HEK293 (cell line): ENCODE measurements around the gene AGAP3.

Source experiments
- GLIS1 ChIP-seq: fragments of 450-650 bp; formaldehyde crosslinking; IDR thresholded peaks from 2 replicates; pipeline ENCODE4 v1.5.1; 2016; ENCODE audit warnings: missing biosample characterization, missing genetic modification characterization
- HOXA7 ChIP-seq: sonication (generic); formaldehyde crosslinking; IDR thresholded peaks from 2 replicates; pipeline ENCODE4 v1.8.1; 2022; ENCODE audit warnings: missing genetic modification reagents, borderline replicate concordance
- IKZF3 ChIP-seq: fragments of 450-650 bp; IDR thresholded peaks from 2 replicates; pipeline ENCODE4 v1.5.0; 2018; ENCODE audit warnings: missing biosample characterization, mild to moderate bottlenecking, missing genetic modification characterization, moderate library complexity
- KLF9 ChIP-seq: fragments of 450-650 bp; formaldehyde crosslinking; IDR thresholded peaks from 2 replicates; pipeline ENCODE4 v1.5.1; 2016; ENCODE audit warnings: missing biosample characterization, missing genetic modification characterization, low read depth
- PATZ1 ChIP-seq: fragments of 450-650 bp; formaldehyde crosslinking; IDR thresholded peaks from 2 replicates; pipeline ENCODE4 v1.5.1; 2016; ENCODE audit warnings: missing biosample characterization, missing genetic modification characterization
- PRDM4 ChIP-seq: fragments of 450-650 bp; formaldehyde crosslinking; IDR thresholded peaks from 2 replicates; pipeline ENCODE4 v1.5.1; 2017; ENCODE audit warnings: missing biosample characterization, missing genetic modification characterization
- REST ChIP-seq: fragments of 450-650 bp; formaldehyde crosslinking; IDR thresholded peaks from 2 replicates; pipeline ENCODE4 v1.5.1; 2016; ENCODE audit warnings: missing biosample characterization, missing genetic modification characterization
- SP2 ChIP-seq: fragments of 450-650 bp; formaldehyde crosslinking; IDR thresholded peaks from 2 replicates; pipeline ENCODE4 v1.5.1; 2016; ENCODE audit warnings: missing biosample characterization, missing genetic modification characterization
- YY1 ChIP-seq: fragments of 450-650 bp; formaldehyde crosslinking; IDR thresholded peaks from 2 replicates; pipeline ENCODE4 v1.5.1; 2018; ENCODE audit warnings: missing biosample characterization, missing genetic modification characterization
- ZBTB26 ChIP-seq: fragments of 450-650 bp; formaldehyde crosslinking; optimal IDR thresholded peaks from 2 replicates; pipeline ENCODE3; 2016; ENCODE audit warnings: missing biosample characterization, mild to moderate bottlenecking, missing genetic modification characterization
- ZBTB6 ChIP-seq: fragments of 450-650 bp; formaldehyde crosslinking; IDR thresholded peaks from 2 replicates; pipeline ENCODE4 v1.5.1; 2017; ENCODE audit warnings: missing biosample characterization, missing genetic modification characterization
- ZIC2 ChIP-seq: fragments of 450-650 bp; formaldehyde crosslinking; IDR thresholded peaks from 2 replicates; pipeline ENCODE4 v1.5.1; 2016; ENCODE audit warnings: missing biosample characterization, missing genetic modification characterization
- ZNF148 ChIP-seq: fragments of 450-650 bp; formaldehyde crosslinking; IDR thresholded peaks from 2 replicates; pipeline ENCODE4 v1.5.0; 2017; ENCODE audit warnings: missing biosample characterization, missing genetic modification characterization, borderline replicate concordance
- ZNF169 ChIP-seq: fragments of 450-650 bp; formaldehyde crosslinking; IDR thresholded peaks from 2 replicates; pipeline ENCODE4 v1.5.1; 2016; ENCODE audit warnings: missing biosample characterization, missing genetic modification characterization
- ZNF292 ChIP-seq: fragments of 450-650 bp; formaldehyde crosslinking; IDR thresholded peaks from 2 replicates; pipeline ENCODE4 v1.5.1; 2016; ENCODE audit warnings: low read depth, missing biosample characterization, missing genetic modification characterization, borderline replicate concordance
- ZNF501 ChIP-seq: fragments of 450-650 bp; formaldehyde crosslinking; IDR thresholded peaks from 2 replicates; pipeline ENCODE4 v1.5.1; 2016; ENCODE audit warnings: missing biosample characterization, missing genetic modification characterization
- ZNF529 ChIP-seq: fragments of 450-650 bp; formaldehyde crosslinking; IDR thresholded peaks from 2 replicates; pipeline ENCODE4 v1.5.1; 2017; ENCODE audit warnings: missing genetic modification characterization, missing biosample characterization; ENCODE audit not compliant: insufficient replicate concordance
- ZNF596 ChIP-seq: fragments of 450-650 bp; IDR thresholded peaks from 2 replicates; pipeline ENCODE4 v1.5.0; 2018; ENCODE audit warnings: missing biosample characterization, mild to moderate bottlenecking, missing genetic modification characterization, moderate library complexity
- ZNF621 ChIP-seq: fragments of 450-650 bp; formaldehyde crosslinking; IDR thresholded peaks from 2 replicates; pipeline ENCODE4 v1.5.1; 2017; ENCODE audit warnings: missing biosample characterization, missing genetic modification characterization
- ZNF626 ChIP-seq: fragments of 450-650 bp; sonication (Bioruptor Pico); formaldehyde crosslinking; IDR thresholded peaks from 2 replicates; pipeline ENCODE4 v1.5.1; 2018; ENCODE audit warnings: missing biosample characterization, missing genetic modification characterization, inconsistent platforms
- ZNF639 ChIP-seq: fragments of 450-650 bp; formaldehyde crosslinking; IDR thresholded peaks from 2 replicates; pipeline ENCODE4 v1.5.1; 2016; ENCODE audit warnings: missing biosample characterization, missing genetic modification characterization
- ZSCAN30 ChIP-seq: fragments of 450-650 bp; IDR thresholded peaks from 2 replicates; pipeline ENCODE4 v1.5.1; 2018; ENCODE audit warnings: missing biosample characterization, mild to moderate bottlenecking, missing genetic modification characterization, moderate library complexity

Gene AGAP3

GRCh38 chr7:151167197-151167961 lies 81.1 kb downstream of the AGAP3 start, which contains the start of gene GBX1 (continued):
- TF ChIP-seq PATZ1 (tag by site-specific recombination) (no peak), ZNF292 (tag by site-specific recombination) (no peak), KLF9 (tag by site-specific recombination) (no peak), HOXA7 (no peak), ZSCAN30 (tag by site-specific recombination) (0 out of 2 replicates have a peak, but pooled peaks have one; percentile 24), GLIS1 (tag by site-specific recombination) (peak; percentile 13; the same call in 1 of the 2 replicates), ZNF626 (tag by site-specific recombination) (no peak), ZNF639 (tag by site-specific recombination) (no peak), PRDM4 (tag by site-specific recombination) (no peak), IKZF3 (tag by site-specific recombination) (peak; percentile 33; the same call in 1 of the 2 replicates), REST (tag by site-specific recombination) (no peak), YY1 (tag by site-specific recombination) (peak; percentile 38; the same call in 1 of the 2 replicates), ZNF621 (no peak), ZNF501 (tag by site-specific recombination) (no peak), ZBTB6 (tag by site-specific recombination) (peak; percentile 96), ZBTB26 (tag by site-specific recombination) (peak; percentile 49), ZIC2 (tag by site-specific recombination) (no peak), ZNF169 (tag by site-specific recombination) (no peak), ZNF529 (tag by site-specific recombination) (no peak), ZNF596 (peak; percentile 65), ZNF148 (tag by site-specific recombination) (no peak), SP2 (no peak)
